Gastrocnemius medialis (tissue), 4 donors: ENCODE data around the gene POLR3C.
"Not testable (repeated sequence)": the region's sequence is repeated elsewhere in the genome, so short reads cannot be mapped to it uniquely, and the experiment has no call there.

ENCODE experiments used
- CTCF ChIP-seq, 5 experiments: fragments of 450-650 bp in 3 of 5; fragments of 200-600 bp in 2 of 5; sonication (generic) in 2 of 5; IDR thresholded peaks in 4 of 5; conservative IDR thresholded peaks in 1 of 5; 1 replicate in 4 of 5; 2 replicates in 1 of 5; pipeline ENCODE4 v1.5.1; 2016 to 2019; ENCODE audit warnings: antibody characterized with exemption in 5 of 5, mild to moderate bottlenecking in 3 of 5, moderate library complexity in 3 of 5
- POLR2A ChIP-seq, 2 donors: fragments of 450-650 bp; IDR thresholded peaks; one replicate each; pipeline ENCODE4 v1.6.1; 2017; ENCODE audit warnings: antibody characterized with exemption in 2 of 2, mild to moderate bottlenecking in 2 of 2, moderate library complexity in 2 of 2

- not testable (repeated sequence) for TF ChIP-seq CTCF (IDR thresholded peaks at IDR 0.05 in 4 of 5, conservative IDR thresholded peaks at IDR 0.05 in 1 of 5); POLR2A (IDR thresholded peaks at IDR 0.05)
These were observed 1.1 kb upstream of the POLR3C start for GRCh38 chr1:145822779-145823331.
